Measurements from ENCODE around the gene ARSA. TPM values are rescaled to one million over a fixed set of nuclear protein-coding genes. Genes with fewer than 3 reads are reported as not detected.

Gene ARSA
- total and polyA plus RNA-seq, 2 of the 13 experiments (the other 11 are each of a cell fraction or from before 2014, with no cell fraction given): 9.0 to 11.5 TPM

DNA sequence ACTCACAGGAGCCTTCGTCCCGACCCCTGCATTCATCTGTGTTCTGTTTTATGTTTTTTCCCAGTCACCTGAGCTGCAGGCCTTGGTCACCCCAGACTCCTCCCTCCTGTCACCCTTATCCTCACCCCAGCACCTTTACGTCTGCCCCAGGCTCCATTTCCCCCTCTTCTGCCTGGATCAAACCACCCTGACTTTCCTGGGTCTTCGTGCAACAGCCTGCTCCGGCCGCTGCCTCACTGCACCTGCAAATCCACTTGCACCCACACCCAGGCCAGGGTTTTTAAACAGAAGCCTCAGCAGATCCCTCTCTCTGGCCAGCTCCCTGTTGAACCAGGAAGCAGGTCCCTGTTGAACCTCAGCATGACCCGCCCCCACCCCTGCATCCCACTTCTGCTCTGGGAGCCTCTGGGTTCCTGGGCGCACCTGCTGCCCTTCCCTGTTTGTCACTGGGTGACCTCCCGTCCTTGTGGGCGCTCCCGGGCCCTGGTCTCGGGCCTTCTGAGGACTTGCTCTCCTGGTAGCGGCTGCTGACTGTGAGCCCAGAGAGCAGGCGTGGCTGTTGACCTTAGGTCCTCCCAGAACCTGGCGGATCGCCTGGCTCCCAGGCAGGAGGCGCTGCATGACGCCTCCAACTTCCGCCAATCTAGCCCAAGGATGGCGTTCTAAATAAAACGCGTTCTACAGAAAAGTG lies 14.5 kb downstream of the ARSA start (continued):
- TF ChIP-seq, protein P1, sequence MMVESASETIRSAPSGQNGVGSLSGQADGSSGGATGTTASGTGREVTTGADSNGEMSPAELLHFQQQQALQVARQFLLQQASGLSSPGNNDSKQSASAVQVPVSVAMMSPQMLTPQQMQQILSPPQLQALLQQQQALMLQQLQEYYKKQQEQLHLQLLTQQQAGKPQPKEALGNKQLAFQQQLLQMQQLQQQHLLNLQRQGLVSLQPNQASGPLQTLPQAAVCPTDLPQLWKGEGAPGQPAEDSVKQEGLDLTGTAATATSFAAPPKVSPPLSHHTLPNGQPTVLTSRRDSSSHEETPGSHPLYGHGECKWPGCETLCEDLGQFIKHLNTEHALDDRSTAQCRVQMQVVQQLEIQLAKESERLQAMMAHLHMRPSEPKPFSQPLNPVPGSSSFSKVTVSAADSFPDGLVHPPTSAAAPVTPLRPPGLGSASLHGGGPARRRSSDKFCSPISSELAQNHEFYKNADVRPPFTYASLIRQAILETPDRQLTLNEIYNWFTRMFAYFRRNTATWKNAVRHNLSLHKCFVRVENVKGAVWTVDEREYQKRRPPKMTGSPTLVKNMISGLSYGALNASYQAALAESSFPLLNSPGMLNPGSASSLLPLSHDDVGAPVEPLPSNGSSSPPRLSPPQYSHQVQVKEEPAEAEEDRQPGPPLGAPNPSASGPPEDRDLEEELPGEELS (CRISPR knock-in tag; IDR thresholded peaks at IDR 0.05): 0 out of 2 replicates have a peak, but pooled peaks have one; percentile 29
- TF ChIP-seq SMC3 (IDR thresholded peaks at IDR 0.05; ENCODE audit: low read length): no peak
- no peak for TF ChIP-seq FIP1L1 (IDR thresholded peaks at IDR 0.05; ENCODE audit: borderline replicate concordance, insufficient read depth, low read depth, low read length)
- TF ChIP-seq, protein P2, sequence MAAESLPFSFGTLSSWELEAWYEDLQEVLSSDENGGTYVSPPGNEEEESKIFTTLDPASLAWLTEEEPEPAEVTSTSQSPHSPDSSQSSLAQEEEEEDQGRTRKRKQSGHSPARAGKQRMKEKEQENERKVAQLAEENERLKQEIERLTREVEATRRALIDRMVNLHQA (CRISPR knock-in tag; IDR thresholded peaks at IDR 0.05): no peak
- no peak for TF ChIP-seq CAMTA2 (CRISPR knock-in tag; IDR thresholded peaks at IDR 0.05; ENCODE audit: borderline replicate concordance)
- TF ChIP-seq, protein P3, sequence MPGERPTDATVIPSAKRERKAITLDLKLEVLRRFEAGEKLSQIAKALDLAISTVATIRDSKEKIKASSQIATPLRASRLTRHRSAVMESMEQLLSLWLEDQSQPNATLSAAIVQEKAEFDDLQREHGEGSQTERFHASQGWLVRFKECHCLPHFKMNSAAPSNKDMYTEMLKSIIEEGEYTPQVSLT (CRISPR knock-in tag; IDR thresholded peaks at IDR 0.05; ENCODE audit: borderline replicate concordance, low read depth): no peak
- peak; percentile 56 for TF ChIP-seq XRCC5 (optimal IDR thresholded peaks at IDR 0.05; ENCODE audit: low read length)
- TF ChIP-seq NCOR1 (IDR thresholded peaks at IDR 0.05; ENCODE audit: borderline replicate concordance, low read length): no peak
- TF ChIP-seq ZNF556 (CRISPR knock-in tag; IDR thresholded peaks at IDR 0.05; ENCODE audit: borderline replicate concordance): peak; percentile 29; the same call in 1 of the 2 replicates
- TF ChIP-seq SIX4 (CRISPR knock-in tag; IDR thresholded peaks at IDR 0.05): no peak
- TF ChIP-seq NFYC (CRISPR knock-in tag; IDR thresholded peaks at IDR 0.05): no peak
- TF ChIP-seq, protein P4, sequence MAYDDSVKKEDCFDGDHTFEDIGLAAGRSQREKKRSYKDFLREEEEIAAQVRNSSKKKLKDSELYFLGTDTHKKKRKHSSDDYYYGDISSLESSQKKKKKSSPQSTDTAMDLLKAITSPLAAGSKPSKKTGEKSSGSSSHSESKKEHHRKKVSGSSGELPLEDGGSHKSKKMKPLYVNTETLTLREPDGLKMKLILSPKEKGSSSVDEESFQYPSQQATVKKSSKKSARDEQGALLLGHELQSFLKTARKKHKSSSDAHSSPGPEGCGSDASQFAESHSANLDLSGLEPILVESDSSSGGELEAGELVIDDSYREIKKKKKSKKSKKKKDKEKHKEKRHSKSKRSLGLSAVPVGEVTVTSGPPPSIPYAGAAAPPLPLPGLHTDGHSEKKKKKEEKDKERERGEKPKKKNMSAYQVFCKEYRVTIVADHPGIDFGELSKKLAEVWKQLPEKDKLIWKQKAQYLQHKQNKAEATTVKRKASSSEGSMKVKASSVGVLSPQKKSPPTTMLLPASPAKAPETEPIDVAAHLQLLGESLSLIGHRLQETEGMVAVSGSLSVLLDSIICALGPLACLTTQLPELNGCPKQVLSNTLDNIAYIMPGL (CRISPR knock-in tag; IDR thresholded peaks at IDR 0.05; ENCODE audit: borderline replicate concordance in 1 of 2, low read depth in 1 of 2): peak; percentile 67 to 70; a peak in 2 of 4 replicates
- TF ChIP-seq, protein P5, sequence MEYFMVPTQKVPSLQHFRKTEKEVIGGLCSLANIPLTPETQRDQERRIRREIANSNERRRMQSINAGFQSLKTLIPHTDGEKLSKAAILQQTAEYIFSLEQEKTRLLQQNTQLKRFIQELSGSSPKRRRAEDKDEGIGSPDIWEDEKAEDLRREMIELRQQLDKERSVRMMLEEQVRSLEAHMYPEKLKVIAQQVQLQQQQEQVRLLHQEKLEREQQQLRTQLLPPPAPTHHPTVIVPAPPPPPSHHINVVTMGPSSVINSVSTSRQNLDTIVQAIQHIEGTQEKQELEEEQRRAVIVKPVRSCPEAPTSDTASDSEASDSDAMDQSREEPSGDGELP (IDR thresholded peaks at IDR 0.05; ENCODE audit: borderline replicate concordance, low read depth): no peak
- TF ChIP-seq KLF6 (CRISPR knock-in tag; IDR thresholded peaks at IDR 0.05): no peak
- no peak for TF ChIP-seq ESRRA (CRISPR knock-in tag; IDR thresholded peaks at IDR 0.05; ENCODE audit: low read depth)
- TF ChIP-seq, protein P6, sequence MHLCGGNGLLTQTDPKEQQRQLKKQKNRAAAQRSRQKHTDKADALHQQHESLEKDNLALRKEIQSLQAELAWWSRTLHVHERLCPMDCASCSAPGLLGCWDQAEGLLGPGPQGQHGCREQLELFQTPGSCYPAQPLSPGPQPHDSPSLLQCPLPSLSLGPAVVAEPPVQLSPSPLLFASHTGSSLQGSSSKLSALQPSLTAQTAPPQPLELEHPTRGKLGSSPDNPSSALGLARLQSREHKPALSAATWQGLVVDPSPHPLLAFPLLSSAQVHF (CRISPR knock-in tag; IDR thresholded peaks at IDR 0.05): no peak
- TF ChIP-seq ZNF264 (CRISPR knock-in tag; IDR thresholded peaks at IDR 0.05): 0 out of 2 replicates have a peak, but pooled peaks have one; percentile 14
- peak; percentile 86; the same call in 1 of the 2 replicates for TF ChIP-seq ZSCAN25 (CRISPR knock-in tag; IDR thresholded peaks at IDR 0.05)
- TF ChIP-seq ZNF234 (CRISPR knock-in tag; conservative IDR thresholded peaks at IDR 0.05): no peak
- no peak for TF ChIP-seq ERF (CRISPR knock-in tag; IDR thresholded peaks at IDR 0.05)
- no peak for TF ChIP-seq SRSF9 (IDR thresholded peaks at IDR 0.05; ENCODE audit: borderline replicate concordance, insufficient read depth, low read depth, low read length, poor library complexity, severe bottlenecking)
- no peak for TF ChIP-seq STAT5B (CRISPR knock-in tag; IDR thresholded peaks at IDR 0.05)
- no peak for TF ChIP-seq CC2D1A (CRISPR knock-in tag; IDR thresholded peaks at IDR 0.05)
- 0 out of 2 replicates have a peak, but pooled peaks have one; percentile 60 for TF ChIP-seq GLI4 (CRISPR knock-in tag; IDR thresholded peaks at IDR 0.05; ENCODE audit: borderline replicate concordance)

Measured in HepG2 (cell line).